ENCODE data around the gene CCNB1.

GRCh38 chr5:69225860-69226259 is 58.9 kb downstream of the CCNB1 start:
- TF ChIP-seq, protein P1, sequence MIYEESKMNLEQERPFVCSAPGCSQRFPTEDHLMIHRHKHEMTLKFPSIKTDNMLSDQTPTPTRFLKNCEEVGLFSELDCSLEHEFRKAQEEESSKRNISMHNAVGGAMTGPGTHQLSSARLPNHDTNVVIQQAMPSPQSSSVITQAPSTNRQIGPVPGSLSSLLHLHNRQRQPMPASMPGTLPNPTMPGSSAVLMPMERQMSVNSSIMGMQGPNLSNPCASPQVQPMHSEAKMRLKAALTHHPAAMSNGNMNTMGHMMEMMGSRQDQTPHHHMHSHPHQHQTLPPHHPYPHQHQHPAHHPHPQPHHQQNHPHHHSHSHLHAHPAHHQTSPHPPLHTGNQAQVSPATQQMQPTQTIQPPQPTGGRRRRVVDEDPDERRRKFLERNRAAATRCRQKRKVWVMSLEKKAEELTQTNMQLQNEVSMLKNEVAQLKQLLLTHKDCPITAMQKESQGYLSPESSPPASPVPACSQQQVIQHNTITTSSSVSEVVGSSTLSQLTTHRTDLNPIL (CRISPR knock-in tag; IDR thresholded peaks at IDR 0.05; ENCODE audit: low read depth): no peak
- TF ChIP-seq ZNF565 (CRISPR knock-in tag; conservative IDR thresholded peaks at IDR 0.05; ENCODE audit: low read depth) (no peak), PATZ1 (CRISPR knock-in tag; IDR thresholded peaks at IDR 0.05; ENCODE audit: borderline replicate concordance) (no peak), ZFP3 (CRISPR knock-in tag; IDR thresholded peaks at IDR 0.05) (no peak), ZNF8 (CRISPR knock-in tag; IDR thresholded peaks at IDR 0.05) (no peak), ARNTL (CRISPR knock-in tag; IDR thresholded peaks at IDR 0.05; ENCODE audit: borderline replicate concordance, low read depth) (no peak)

All from SK-N-SH treated with all-trans-retinoic acid at 6 μM for 48 hours (cell line).